ENCODE measurements around the gene CABP7. TPM values are rescaled to one million over a fixed set of nuclear protein-coding genes. Genes with fewer than 3 reads are reported as not detected.

Gene CABP7
- polyA plus RNA-seq, 1 donor (not counting 4 experiments of a cell fraction or from before 2014, with no cell fraction given): not detected

DNA sequence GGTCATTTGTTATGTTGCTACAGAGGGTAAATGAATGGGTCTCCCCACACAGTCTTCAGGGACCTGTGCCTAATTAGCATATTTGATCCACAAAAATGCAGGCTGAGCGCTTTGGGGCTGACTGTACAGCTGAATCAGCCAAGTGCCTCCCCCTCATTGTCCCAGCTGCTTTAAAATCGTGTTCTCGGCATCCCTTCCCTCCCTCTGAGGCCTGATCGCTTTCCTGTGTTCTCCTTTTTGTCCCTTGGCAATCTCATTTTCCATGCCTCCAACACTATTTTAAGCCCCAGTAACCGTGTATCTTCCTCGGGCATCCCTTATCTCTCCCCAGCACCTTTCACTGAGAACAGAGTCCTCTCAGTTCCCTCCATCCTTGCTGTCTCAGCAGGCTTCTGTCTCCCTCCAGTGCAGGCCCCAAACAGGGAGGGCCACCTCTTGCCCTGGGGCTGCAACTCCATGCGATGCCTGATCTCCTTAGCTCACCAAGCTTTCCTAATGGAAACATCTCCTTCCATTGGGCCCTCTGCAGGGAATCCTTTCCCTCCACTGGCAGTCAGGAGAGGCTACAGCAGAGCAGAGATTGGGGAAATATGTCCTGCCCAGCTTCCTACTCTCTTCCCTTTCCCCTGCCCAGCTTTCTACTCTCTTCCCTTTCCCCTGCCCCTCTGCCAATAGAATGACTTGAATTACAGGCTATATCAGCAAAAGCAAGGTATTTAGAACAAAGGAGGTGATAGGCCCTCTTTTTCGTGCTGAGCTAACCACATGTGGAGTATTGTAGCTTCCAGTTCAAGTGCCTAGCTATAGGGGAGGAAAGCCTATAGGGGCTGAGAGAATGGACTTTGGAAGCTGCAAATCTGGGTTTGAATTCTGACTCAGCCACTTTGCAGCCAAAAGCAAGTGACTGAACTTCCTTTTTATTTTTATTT, 61.2 kb downstream of the CABP7 start:
- H4K20me1 ChIP-seq (ENCODE audit: control insufficient read depth, extremely low read depth, insufficient read depth, low read length): no peaks in the 10 kb centered on the region
- no peaks in the 10 kb centered on the region for H3K79me2 ChIP-seq (ENCODE audit: control insufficient read depth, insufficient read depth, low read length)
- peak overlapping the region; percentile 66 for H3K9ac ChIP-seq (ENCODE audit: control insufficient read depth, extremely low read depth, insufficient read depth, low read length)
- H3K9me1 ChIP-seq (ENCODE audit: control insufficient read depth, extremely low read depth, insufficient read depth, low read length): no peaks in the 10 kb centered on the region
- no peaks in the 10 kb centered on the region for H3K36me3 ChIP-seq (ENCODE audit: control insufficient read depth in 2 of 2, extremely low read depth in 1 of 2, insufficient read depth in 2 of 2, low read length in 2 of 2)
- H3K4me3 ChIP-seq (ENCODE audit: control insufficient read depth in 2 of 3, extremely low read depth in 1 of 3, insufficient read depth in 2 of 3, low read depth in 1 of 3, low read length in 3 of 3): no peak overlapping the region
- dilution Hi-C loops (cut with MboI; ENCODE audit: extremely low pct_ligation_motif_present, low sequenced_read_pairs): no loop called here
- H3K4me2 ChIP-seq (ENCODE audit: control insufficient read depth, extremely low read depth, insufficient read depth, low read depth, low read length): peak overlapping the region; percentile 63
- TF ChIP-seq, protein P1, sequence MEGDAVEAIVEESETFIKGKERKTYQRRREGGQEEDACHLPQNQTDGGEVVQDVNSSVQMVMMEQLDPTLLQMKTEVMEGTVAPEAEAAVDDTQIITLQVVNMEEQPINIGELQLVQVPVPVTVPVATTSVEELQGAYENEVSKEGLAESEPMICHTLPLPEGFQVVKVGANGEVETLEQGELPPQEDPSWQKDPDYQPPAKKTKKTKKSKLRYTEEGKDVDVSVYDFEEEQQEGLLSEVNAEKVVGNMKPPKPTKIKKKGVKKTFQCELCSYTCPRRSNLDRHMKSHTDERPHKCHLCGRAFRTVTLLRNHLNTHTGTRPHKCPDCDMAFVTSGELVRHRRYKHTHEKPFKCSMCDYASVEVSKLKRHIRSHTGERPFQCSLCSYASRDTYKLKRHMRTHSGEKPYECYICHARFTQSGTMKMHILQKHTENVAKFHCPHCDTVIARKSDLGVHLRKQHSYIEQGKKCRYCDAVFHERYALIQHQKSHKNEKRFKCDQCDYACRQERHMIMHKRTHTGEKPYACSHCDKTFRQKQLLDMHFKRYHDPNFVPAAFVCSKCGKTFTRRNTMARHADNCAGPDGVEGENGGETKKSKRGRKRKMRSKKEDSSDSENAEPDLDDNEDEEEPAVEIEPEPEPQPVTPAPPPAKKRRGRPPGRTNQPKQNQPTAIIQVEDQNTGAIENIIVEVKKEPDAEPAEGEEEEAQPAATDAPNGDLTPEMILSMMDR (optimal IDR thresholded peaks at IDR 0.05 in 1 of 3, IDR thresholded peaks at IDR 0.05 in 1 of 3, conservative IDR thresholded peaks at IDR 0.05 in 1 of 3; ENCODE audit: extremely low read depth in 1 of 3, insufficient read depth in 2 of 3, low read length in 3 of 3): no peak
- no peak for TF ChIP-seq EZH2 (IDR thresholded peaks at IDR 0.05; ENCODE audit: low read length)
- FAIRE-seq (peak; percentile 98), DNase-seq (ENCODE audit: low read depth, low spot score) (no peak)
- no peaks in the 10 kb centered on the region for H3K27me3 ChIP-seq (ENCODE audit: control insufficient read depth, extremely low read depth, insufficient read depth, low read length)
- peaks cover 41% of the 10 kb centered on the region for H3K4me1 ChIP-seq (ENCODE audit: control insufficient read depth, extremely low read depth, insufficient read depth, low read length)
- H3K27ac ChIP-seq (ENCODE audit: control insufficient read depth, insufficient read depth, low read length): peak overlapping the region; percentile 83
- peak overlapping the region; percentile 74 for H2AFZ ChIP-seq (ENCODE audit: control insufficient read depth, low read length)
- H3K9me3 ChIP-seq (ENCODE audit: control insufficient read depth, low read depth, low read length): no peaks in the 10 kb centered on the region

Small RNAs within 50 kb of the gene (small RNA-seq; reads per million reads assigned to genes)
- gene AC004882.2 (ENCODE audit: insufficient read length in 3 of 3, low read depth in 3 of 3, low replicate concordance in 1 of 3): 0 reads per million in 3 experiments
- gene RF00019 (ENCODE audit: insufficient read length in 3 of 3, low read depth in 3 of 3, low replicate concordance in 1 of 3): 0 reads per million in 3 experiments

Other genes with a start within 250 kb of the CABP7 start
- gene NEFH, start 239.8 kb upstream of the CABP7 start, polyA plus RNA-seq: 0.06 to 0.08 TPM (median 0.07 TPM) in 3 replicates
- 34.1 to 35.6 TPM (median 35.4 TPM) in 3 replicates for gene THOC5, start 166.2 kb upstream of the CABP7 start, polyA plus RNA-seq
- gene NIPSNAP1, start 138.9 kb upstream of the CABP7 start, polyA plus RNA-seq: 58.3 to 63.1 TPM (median 61.3 TPM) in 3 replicates
- gene NF2, start 116.4 kb upstream of the CABP7 start, polyA plus RNA-seq: 23.2 to 112 TPM (median 50.2 TPM) in 3 replicates
- 11.1 to 16.6 TPM (median 11.4 TPM) in 3 replicates for gene ZMAT5, start 47.0 kb downstream of the CABP7 start, polyA plus RNA-seq
- 140 to 174 TPM (median 161 TPM) in 3 replicates for gene UQCR10, start 47.4 kb downstream of the CABP7 start, polyA plus RNA-seq
- gene ASCC2, start 118.3 kb downstream of the CABP7 start, polyA plus RNA-seq: 50.7 to 53.0 TPM (median 51.3 TPM) in 3 replicates
- 16.4 to 22.1 TPM (median 16.5 TPM) in 3 replicates for gene MTMR3, start 163.2 kb downstream of the CABP7 start, polyA plus RNA-seq